Measurements from ENCODE around the gene CSPG4. TPM values are rescaled to one million over a fixed set of nuclear protein-coding genes. Genes with fewer than 3 reads are reported as not detected.

Gene CSPG4
- total and polyA plus RNA-seq, 8 donors, result 1.8 to 44.6 (median 20.3) TPM

DNA sequence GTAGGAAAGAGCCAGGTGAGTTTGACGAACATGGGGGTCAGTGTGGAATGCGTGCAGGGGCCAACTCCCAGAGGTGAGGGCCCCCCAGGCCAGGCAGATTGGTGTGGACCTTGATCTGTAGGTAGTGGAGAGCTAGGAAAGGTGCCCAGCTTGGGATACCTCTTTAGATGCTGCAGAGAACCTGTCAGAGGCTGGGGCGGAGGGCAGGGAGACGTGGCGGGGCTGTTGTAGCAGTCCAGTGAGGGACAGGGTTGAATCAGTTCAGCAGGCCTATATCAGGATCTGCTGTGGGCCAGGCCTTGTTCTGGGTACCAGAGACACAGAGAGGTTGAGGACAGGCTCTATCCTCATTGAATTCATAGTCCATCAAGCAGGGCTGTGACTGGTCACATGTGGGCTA lies 56.3 kb downstream of the CSPG4 start:
- TF ChIP-seq POLR2A (IDR thresholded peaks at IDR 0.05), result no peak
- TF ChIP-seq EP300 (IDR thresholded peaks at IDR 0.05), result no peak
- TF ChIP-seq POLR2AphosphoS5 (IDR thresholded peaks at IDR 0.05), result no peak
- TF ChIP-seq, protein P1, sequence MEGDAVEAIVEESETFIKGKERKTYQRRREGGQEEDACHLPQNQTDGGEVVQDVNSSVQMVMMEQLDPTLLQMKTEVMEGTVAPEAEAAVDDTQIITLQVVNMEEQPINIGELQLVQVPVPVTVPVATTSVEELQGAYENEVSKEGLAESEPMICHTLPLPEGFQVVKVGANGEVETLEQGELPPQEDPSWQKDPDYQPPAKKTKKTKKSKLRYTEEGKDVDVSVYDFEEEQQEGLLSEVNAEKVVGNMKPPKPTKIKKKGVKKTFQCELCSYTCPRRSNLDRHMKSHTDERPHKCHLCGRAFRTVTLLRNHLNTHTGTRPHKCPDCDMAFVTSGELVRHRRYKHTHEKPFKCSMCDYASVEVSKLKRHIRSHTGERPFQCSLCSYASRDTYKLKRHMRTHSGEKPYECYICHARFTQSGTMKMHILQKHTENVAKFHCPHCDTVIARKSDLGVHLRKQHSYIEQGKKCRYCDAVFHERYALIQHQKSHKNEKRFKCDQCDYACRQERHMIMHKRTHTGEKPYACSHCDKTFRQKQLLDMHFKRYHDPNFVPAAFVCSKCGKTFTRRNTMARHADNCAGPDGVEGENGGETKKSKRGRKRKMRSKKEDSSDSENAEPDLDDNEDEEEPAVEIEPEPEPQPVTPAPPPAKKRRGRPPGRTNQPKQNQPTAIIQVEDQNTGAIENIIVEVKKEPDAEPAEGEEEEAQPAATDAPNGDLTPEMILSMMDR (IDR thresholded peaks at IDR 0.05), result no peak
- Histone ChIP-seq H3K9me3 (no peaks in the 10 kb centered on the region), H3K4me3 (no peak overlapping the region), H3K36me3 (peaks cover 26 to 69% (median 51%) of the 10 kb centered on the region in 4 donors), H3K4me1 (peaks cover 64 to 86% (median 79%) of the 10 kb centered on the region in 4 donors), H3K27ac (peak overlapping the region in 1 of 5 donors; percentile 11), H3K27me3 (no peaks in the 10 kb centered on the region)
- 91 to 94% (median 92%) methylated on average over 5 of the region's 5 CpGs for WGBS, 5 donors
- intact Hi-C loops (cut with DNase I; ENCODE audit: low total_unique reads), result no loop called here
- DNase-seq, result no peak

DNA sequence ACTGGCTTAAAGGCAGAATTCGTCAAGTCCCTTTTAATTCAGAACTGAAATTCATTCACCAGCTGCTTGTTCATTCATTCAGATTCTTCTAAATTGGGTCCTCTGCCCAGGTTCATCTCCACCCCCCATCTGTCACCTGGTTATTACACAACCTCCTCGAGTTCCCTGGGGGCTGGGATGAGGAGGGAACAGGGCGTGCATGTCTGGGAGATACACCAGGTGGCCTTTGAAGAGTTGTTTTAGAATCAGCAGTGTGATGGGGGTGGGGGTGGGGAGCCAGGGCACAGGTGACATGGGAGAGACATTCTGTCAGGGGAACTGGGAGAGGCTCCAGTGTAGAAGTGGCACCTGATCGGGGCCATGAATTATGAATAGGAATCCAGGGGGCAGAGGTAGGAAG lies 56.7 kb downstream of the CSPG4 start:
- 59 to 75% (median 72%) methylated on average over 4 of the region's 4 CpGs for WGBS, 5 donors
- no peaks in the 10 kb centered on the region for H3K9me3 ChIP-seq
- H3K4me1 ChIP-seq, result peaks cover 64 to 86% (median 79%) of the 10 kb centered on the region in 4 donors

GRCh38 chr15:75654201-75654907 lies 58.3 kb downstream of the CSPG4 start:
- H3K4me1 ChIP-seq, result peaks cover 64 to 86% (median 79%) of the 10 kb centered on the region in 4 donors
- DNase-seq, result no peak
- H3K9me3 ChIP-seq, result no peaks in the 10 kb centered on the region
- H3K27me3 ChIP-seq, result no peaks in the 10 kb centered on the region
- intact Hi-C loops (cut with DNase I; ENCODE audit: low total_unique reads), result no loop called here
- H3K27ac ChIP-seq, result peak overlapping the region in 1 of 5 donors; percentile 97
- WGBS, 5 donors, result 60 to 74% (median 64%) methylated on average over 3 to 4 of the region's 4 CpGs
- peaks cover 22 to 65% (median 55%) of the 10 kb centered on the region in 4 donors for H3K36me3 ChIP-seq
- TF ChIP-seq EP300 (IDR thresholded peaks at IDR 0.05), result no peak
- no peak for TF ChIP-seq POLR2A (IDR thresholded peaks at IDR 0.05)
- TF ChIP-seq POLR2AphosphoS5 (IDR thresholded peaks at IDR 0.05), result no peak
- TF ChIP-seq, protein P1 (IDR thresholded peaks at IDR 0.05), result no peak
- no peak overlapping the region for H3K4me3 ChIP-seq

More for the DNA sequence above, 56.7 kb downstream of the CSPG4 start:
- intact Hi-C loops (cut with DNase I; ENCODE audit: low total_unique reads), result no loop called here
- DNase-seq, result no peak
- H3K27me3 ChIP-seq, result no peaks in the 10 kb centered on the region
- H3K27ac ChIP-seq, result peak overlapping the region in 1 of 5 donors; percentile 11
- peaks cover 26 to 69% (median 51%) of the 10 kb centered on the region in 4 donors for H3K36me3 ChIP-seq
- H3K4me3 ChIP-seq, result no peak overlapping the region
- TF ChIP-seq POLR2A (IDR thresholded peaks at IDR 0.05) (no peak), EP300 (IDR thresholded peaks at IDR 0.05) (no peak), POLR2AphosphoS5 (IDR thresholded peaks at IDR 0.05) (no peak)
- TF ChIP-seq, protein P1 (IDR thresholded peaks at IDR 0.05), result no peak

DNA sequence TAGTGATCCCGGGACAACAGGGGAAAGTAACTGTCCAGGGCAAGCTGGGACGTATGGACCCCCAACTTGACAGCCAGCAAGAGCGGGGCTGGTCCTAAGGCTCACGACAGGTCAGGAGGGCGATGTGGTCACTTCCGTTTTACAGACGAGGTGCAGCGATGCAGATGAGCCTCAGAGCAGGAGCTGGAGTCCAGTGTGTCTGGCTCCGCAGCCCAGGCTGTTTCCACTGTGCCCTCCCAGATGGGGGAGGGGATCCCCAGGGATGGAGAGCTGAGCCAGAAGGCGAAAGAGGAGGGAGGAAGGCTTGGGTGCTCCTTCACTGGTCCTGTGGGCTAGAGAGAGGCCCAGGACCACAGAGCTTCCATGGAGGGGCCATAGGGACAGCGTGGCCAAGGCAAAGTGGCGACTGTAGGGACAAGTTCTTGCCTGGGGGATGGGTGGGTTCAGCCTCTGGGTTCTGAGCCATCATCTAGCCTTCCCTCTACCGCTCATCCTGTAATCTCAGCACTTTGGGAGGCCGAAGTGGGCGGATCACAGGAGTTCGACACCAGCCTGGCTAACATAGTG lies 59.2 kb downstream of the CSPG4 start:
- intact Hi-C loops (cut with DNase I; ENCODE audit: low total_unique reads), result no loop called here
- H3K27ac ChIP-seq, result peak overlapping the region in 3 of 5 donors; percentile 24 to 97 (median 66)
- peaks cover 64 to 87% (median 79%) of the 10 kb centered on the region in 4 donors for H3K4me1 ChIP-seq
- TF ChIP-seq POLR2AphosphoS5 (IDR thresholded peaks at IDR 0.05), result no peak
- TF ChIP-seq POLR2A (IDR thresholded peaks at IDR 0.05), result no peak
- TF ChIP-seq, protein P1 (IDR thresholded peaks at IDR 0.05), result no peak
- TF ChIP-seq EP300 (IDR thresholded peaks at IDR 0.05), result no peak
- peaks cover 22 to 62% (median 49%) of the 10 kb centered on the region in 4 donors for H3K36me3 ChIP-seq
- no peak for DNase-seq
- no peaks in the 10 kb centered on the region for H3K27me3 ChIP-seq
- no peaks in the 10 kb centered on the region for H3K9me3 ChIP-seq
- 81 to 89% (median 87%) methylated on average over 15 to 16 of the region's 16 CpGs for WGBS, 5 donors
- H3K4me3 ChIP-seq, result peak overlapping the region in 2 of 4 donors; percentile 66 to 79
